ENCODE measurements around the gene SSU72. TPM values are rescaled to one million over a fixed set of nuclear protein-coding genes. Genes with fewer than 3 reads are reported as not detected.
A peak's percentile ranks its signal among the peaks of the same experiment; 100 is the strongest.
"Not testable (repeated sequence)": the region's sequence is repeated elsewhere in the genome, so short reads cannot be mapped to it uniquely, and the experiment has no call there.

Gene SSU72
- total RNA-seq, 1 donor from 2014 or later = 87.2 TPM

DNA sequence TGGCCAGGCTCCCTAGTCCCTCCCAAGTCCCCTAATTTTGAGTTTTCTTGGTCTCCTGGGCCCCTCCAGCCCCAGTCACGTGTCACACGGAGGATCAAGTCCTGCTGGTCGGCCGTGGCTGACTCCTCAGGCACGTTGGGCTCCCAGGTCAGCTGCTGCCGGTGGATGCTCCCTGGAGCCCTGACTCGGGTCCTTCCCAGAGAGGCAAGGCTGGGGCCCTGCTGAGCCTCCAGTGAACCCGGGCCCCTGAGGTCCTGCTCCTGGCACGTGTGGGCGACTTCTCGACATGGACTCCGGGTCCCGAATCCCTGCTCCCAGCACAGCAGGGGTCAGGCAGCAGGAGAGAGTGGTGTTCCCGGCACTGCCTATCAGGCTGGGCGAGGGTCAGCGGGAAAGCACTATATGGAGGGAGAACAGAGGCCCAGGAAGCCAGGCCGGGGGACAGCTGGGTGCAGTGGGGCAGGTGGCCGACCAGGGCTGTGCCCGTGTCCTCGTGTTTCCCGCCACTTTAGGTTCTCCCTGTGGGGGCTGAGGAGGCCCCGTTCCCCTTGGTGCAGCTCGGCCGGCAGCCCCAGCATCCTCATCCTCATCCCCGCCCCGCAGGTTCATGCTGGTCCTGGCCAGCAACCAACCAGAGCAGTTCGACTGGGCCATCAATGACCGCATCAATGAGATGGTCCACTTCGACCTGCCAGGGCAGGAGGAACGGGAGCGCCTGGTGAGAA, 47.4 kb downstream of the SSU72 start:
- no peak for DNase-seq (ENCODE audit: low read depth)

DNA sequence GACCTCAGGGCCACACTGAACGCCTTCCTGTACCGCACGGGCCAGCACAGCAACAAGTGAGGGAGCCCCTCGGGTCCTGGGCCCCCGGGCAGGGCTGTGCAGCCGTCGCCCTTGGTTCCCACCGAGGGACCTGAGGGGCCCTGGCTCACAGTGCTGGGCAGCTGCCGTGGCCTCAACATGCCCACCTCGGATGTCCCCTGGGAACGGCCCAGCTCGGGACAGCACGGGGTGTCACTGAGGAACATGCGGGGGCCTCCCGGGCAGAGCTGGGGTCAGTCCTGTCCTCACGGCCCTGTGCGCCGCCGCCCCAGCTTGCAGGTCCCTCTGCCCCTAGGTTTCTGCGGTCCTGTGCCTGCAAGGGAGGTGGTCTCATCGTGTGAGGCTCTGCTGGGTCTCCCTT, 48.2 kb downstream of the SSU72 start:
- DNase-seq (ENCODE audit: low read depth) = not testable (repeated sequence)

DNA sequence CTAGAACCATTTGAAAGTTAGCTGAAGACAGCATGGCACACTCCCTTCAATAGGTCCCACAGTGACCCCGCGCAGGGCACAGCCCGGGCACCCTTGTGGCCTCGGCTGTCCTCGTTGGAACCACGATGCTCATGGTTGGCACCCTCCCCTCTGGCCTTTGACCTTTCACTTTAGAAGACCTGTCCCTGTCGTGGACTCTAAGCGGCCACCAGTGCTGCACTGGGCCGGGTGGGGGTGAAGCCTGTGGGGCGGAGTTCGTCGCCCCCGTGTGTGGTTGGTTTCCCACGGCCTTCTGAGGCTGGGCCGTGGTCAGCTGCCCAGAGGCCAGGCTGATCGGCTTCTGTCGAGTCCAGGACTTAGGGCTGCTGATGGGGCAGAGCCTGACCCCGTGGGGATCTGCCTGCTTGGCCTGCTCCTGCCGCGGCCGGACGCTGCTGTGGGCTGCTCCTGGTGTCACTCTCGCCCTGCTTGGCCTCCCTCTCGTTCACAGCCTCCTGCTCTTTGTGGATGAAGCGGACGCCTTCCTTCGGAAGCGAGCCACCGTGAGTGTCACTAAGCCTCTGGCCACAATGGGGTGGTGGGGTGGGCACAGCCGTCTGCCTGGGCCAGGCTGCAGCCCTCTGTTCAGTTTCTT, 49.8 kb downstream of the SSU72 start:
- DNase-seq (ENCODE audit: low read depth) = not testable (repeated sequence)

DNA sequence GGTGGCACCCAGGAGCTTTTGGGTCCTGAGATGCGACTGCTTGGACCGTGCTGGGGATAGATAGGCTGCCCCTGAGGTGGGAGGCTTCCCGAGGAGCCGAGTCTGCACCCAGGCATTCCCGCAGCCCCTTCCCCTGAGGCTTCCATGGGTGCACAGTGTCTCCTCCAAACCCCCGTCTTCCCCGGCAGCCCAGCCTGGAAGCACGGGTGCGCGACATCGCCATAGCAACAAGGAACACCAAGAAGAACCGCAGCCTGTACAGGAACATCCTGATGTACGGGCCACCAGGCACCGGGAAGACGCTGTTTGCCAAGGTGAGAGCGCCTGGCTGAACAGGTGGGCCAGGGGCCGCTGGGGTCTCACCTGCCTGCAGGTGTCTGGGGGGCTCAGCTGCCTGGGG, 51.0 kb downstream of the SSU72 start:
- DNase-seq (ENCODE audit: low read depth) = not testable (repeated sequence)

DNA sequence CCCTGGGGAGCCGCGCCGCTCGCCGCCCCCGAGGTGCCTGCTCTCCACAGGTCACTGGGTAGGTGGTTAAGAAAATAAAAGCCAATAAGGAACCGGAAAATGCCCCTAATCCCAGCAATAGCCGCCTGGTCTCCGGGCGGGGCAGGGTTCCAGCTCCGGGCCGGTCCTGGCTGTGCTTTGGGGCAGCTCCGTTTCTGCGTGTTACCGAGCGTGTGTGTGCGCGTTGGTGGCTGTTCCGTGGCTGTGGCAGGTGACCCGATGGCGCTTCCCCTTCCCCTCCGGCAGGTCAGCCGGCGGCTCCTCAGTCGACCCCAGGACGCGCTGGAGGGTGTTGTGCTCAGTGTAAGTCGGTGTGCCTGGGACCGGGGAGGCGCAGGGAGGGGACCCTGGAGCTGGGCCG, 51.4 kb downstream of the SSU72 start:
- not testable (repeated sequence) for DNase-seq (ENCODE audit: low read depth)

DNA sequence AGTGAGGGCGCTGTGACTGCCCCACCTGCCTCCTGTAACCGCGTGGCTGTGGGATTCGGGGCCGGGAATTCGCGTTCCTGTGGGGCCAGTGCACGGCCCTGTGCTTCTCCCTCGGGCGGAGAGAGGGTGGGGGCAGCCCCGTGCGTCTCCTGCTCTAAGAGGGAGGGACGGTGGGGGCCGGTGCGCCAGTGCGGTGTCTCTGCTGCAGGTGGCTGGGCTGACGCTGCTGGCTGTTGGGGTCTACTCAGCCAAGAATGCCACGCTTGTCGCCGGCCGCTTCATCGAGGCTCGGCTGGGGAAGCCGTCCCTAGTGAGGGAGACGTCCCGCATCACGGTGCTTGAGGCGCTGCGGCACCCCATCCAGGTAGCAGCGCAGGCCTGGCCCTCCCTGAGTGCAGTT, 52.1 kb downstream of the SSU72 start:
- not testable (repeated sequence) for DNase-seq (ENCODE audit: low read depth)

DNA sequence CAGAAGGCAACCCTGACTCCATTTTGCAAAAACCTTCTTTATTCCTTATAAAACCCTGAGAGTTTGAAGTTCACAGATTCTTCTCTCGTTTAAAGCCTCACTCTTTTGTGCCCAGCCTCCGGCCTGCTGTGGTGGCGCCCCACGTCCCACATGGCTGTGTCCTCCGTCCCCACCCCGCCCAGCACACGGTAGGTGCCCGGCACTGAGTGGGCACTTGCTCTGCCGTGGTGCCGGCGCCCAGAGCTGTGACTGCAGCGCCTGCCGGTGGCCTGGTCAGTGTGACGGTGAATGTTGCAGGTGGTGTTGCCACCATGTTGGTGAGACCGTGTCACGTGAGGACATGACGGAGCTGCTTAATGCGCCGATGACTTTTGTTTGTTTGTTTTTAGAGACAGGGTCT, 53.3 kb downstream of the SSU72 start:
- DNase-seq (ENCODE audit: low read depth) = no peak

DNA sequence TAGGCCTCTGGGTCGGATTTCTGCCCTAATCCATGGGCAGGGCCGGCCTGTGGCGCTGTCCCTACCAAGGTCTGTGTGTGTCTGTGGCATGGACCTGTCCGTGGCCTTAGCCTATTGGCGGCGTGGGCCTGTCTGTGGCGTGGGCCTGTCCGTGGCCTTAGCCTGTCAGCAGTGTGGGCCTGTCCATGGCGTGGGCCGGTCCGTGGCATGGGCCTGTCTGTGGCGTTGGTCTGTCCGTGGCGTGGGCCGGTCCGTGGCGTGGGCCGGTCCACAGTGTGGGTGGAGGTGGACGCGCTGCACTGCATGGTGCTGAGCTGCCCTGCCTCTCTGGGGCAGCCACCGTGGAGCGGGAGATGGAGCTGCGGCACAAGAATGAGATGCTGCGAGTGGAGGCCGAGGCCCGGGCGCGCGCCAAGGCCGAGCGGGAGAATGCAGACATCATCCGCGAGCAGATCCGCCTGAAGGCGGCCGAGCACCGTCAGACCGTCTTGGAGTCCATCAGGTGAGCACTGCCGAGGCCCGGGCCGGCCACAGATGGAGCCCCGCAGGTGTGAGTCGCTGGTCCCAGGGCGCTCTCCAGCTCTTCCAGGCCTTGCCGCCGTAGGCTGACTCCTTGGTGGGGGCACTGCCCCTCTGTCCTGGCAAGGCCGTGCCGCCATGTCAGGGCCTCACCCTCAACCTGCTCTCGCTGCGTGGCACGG, 54.7 kb downstream of the SSU72 start:
- DNase-seq (ENCODE audit: low read depth) = not testable (repeated sequence)

DNA sequence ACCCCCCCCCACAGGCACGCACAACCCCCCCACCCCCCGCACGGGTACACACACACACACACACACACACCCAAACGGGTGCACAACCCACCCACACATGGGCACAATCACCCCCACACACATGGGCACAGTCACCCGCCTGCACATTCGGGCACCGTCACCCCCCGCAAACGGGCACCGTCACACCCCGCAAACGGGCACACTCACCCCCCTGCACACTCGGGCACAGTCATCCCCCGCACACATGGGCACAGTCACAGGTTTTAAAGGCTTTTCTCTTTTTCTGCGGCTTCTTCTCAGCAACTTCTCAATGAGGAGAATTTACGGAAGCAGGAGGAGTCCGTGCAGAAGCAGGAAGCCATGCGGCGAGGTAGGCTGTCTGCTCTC, 56.0 kb downstream of the SSU72 start:
- not testable (repeated sequence) for DNase-seq (ENCODE audit: low read depth)

DNA sequence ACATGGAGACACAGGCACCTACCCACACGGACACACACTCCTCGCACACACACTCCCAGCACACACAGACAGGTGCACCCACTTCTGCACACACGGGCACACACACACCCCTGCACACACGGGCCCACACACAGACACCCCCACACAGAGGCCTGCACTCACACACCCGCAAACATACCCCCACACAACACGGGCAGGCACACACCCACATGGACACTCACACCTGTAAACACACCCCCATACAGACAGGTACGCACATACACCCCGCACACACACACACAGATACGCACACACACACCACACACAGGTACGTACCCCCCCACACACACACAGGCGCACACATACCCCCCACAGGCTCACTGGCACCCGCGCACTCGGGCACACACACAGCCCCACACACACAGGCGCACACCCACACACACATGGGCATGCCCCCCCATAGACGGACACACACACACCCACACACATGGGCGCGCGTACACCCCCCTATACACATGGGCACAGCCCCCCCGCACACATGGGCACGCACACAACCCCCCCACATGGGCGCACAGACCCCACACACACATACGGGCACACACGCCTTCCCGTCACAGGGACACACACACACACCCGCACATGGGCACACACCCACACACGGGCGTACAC, 56.6 kb downstream of the SSU72 start:
- DNase-seq (ENCODE audit: low read depth) = no peak

DNA sequence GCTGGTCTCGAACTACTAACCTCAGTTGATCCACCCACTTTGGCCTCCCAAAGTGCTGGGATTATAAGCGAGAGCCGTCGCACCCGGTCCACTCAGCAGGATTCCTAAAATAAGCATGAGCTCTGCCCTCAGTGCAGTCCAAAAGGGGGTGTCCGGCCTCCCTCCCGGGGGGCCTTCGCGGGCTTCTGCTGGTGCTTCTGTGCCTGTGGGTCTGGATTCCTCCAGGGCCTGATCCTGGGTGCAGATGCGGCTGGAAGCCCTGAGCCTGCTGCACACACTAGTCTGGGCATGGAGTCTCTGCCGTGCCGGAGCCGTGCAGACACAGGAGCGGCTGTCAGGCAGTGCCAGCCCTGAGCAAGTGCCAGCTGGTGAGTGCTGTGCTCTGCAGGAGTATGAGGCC, 57.7 kb downstream of the SSU72 start:
- not testable (repeated sequence) for DNase-seq (ENCODE audit: low read depth)

DNA sequence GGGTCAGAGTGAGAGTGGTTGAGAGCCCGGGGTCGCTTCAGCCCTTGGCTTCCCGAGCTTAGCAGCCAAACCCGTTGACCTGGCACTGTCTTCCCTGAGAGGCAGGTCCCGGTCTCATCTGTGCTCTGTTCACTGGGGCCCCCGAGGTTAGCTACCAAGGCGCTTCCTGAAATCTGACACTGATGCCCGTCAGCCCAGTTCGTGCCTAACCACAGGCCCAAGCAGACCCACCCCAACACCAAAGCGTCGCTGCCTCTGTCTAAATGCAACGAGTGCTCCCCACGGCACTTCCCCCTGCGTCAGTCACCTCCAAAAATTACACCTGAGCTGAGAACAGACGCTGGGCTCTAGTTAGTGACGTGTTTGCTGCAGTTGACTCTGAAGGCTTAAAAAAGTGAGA, 60.3 kb downstream of the SSU72 start:
- DNase-seq (ENCODE audit: low read depth) = not testable (repeated sequence)

DNA sequence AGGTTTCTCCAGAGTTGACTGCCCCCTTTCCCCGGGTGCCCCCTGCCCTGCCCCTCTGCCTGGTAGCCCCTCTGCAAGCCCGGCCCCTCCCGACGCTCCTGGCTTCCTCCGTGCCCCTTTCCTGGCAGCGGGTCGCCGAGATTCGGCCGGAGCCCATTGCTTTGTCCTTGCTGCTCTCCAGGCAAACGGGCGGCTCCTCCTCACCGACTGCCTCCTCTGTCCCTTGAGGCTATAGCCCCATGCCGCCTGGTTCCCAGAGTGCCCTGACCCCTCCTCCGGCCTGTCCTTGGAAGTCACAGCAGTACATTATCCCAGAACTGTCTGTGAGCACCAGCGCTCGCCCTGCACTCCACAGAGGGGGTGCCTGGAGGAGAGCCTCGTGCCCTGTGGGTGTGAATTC, 61.0 kb downstream of the SSU72 start:
- not testable (repeated sequence) for DNase-seq (ENCODE audit: low read depth)

DNA sequence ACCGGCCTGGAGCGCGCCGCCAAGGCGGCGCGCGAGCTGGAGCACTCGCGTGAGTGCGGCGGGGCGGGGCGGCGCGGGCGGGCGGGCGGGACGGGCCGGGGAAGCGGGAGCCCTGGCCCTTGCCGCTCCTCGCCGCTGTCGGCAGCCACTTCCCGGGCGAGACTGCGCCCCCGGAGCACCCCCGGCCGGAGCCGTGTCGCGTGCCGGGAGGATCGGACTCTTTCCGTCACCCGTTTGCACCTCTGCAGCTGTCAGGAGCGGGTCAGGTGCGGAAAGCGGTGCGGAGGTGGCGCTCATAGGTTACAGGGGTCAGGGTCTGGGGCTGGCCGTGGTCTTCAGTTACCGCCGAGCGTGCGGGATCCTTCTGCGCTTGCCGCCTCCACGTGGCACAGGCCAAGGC, 62.2 kb downstream of the SSU72 start:
- not testable (repeated sequence) for DNase-seq (ENCODE audit: low read depth)

DNA sequence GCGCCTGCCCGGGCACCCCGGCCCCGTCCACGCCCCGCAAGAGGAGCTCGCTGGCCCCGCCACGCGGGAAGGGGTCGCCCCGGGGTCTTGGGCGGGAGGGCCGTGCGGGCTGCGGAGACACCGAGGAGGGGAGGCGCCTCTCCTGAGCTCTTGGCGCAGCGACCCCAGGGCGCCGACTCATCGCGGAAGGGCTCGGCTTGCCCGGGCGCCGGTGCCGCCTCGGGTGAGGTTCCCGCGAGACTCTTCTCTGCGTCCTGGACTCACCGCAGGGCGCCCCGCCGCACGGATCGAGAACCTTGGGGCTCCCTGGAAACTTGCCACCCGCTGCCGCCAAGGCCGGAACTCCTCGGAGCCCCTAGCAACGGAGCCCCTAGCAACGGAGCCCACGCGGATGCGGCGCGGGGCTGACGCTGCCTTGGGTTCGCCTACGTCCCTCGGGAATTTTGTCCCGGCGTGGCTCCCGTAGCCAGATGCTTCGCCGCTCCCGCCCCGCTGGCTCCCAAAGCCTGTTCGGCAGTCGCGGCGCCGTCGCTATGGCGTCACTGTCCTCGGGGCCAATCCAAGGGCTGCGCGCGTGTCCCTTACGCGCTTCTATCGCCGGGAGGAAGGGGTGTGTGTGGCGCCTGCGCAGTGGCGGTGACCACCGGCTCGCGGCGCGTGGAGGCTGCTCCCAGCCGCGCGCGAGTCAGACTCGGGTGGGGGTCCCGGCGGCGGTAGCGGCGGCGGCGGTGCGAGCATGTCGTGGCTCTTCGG, 63.0 kb downstream of the SSU72 start, which contains the start of gene ATAD3A:
ATAD3A (plus strand) TSS at position 630 of the 753 bp plus-strand sequence; CDS start at position 737, 107 bp downstream.
- peak; percentile 90 for DNase-seq (ENCODE audit: low read depth)

DNA sequence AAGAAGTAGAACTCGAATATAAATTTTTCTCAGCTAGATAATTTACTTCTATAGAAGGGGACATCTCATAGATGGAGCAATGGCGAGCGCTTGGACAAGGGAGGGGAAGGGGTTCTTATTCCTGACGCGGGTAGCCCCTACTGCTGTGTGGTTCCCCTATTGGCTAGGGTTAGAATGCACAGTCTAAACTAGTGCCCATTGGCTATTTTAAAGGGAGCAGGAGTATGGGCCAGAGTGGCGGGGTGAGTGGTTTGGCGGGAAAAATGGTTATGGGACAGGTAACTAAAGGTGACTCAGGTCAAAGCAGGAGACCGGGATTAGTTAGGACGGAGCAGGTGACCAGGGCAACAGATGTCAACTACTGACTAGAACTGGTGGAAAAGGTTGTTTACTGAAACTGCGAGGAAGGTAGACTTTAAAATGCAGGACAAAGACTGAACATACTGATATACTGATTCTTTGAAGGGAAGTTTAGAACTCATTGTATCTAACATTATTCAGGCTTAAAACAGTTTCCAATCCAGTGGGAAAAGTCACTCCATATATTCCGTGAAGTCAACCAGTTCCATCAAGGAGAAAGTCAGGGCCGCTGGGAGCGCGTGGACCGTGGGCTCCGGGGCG, 63.6 kb downstream of the SSU72 start:
- DNase-seq (ENCODE audit: low read depth) = peak; percentile 16

DNA sequence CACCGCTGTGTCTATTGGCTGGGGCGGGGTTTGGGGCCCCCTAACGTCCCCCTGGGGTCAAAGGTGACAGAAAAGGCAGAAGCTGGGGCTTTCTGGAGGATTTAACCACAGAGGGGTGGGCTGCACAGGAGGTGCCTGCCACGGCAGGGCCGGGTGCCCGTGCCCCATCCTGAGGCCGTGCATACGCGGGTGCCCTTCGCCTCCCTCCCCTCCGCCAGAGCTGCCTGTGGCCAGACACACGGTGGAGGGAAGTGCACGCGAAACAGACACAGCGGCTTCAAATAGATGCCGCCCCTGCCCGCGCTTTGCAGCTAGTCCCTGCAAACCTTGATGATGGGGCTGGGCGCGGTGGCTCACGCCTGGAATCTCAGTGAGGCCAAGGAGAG, 65.2 kb downstream of the SSU72 start:
- not testable (repeated sequence) for DNase-seq (ENCODE audit: low read depth)

DNA sequence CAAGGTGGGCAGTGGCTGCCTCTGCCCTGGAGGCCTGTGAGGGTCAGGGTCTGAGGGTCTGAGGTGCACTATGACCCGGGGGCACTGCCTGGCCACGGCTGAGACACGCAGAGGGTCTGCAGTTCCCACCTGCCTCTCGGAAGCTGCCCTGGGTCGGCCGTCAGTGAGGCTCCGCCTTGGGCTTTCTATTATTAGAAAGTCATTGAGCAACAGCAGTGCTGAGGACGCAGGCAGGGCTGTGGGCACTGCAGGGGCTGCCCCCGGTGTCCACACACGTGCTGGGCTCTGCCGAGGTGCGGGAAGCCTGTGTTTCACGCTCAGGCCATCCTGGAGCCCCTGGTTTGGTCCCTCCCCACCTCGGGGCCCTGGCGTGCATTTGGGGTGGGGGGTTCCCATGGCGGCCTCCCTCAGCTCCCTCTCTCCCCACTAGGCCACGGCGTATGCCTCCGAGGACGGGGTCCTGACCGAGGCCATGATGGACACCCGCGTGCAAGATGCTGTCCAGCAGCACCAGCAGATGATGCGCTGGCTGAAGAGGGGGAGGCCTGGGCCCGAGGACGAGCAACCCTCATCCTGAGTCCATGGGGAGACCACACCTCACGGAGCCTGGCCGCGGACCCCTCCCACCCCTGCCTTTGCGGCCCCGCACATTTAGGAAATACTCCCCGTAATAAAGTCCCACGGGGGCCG, 65.7 kb downstream of the SSU72 start:
- DNase-seq (ENCODE audit: low read depth) = not testable (repeated sequence)

DNA sequence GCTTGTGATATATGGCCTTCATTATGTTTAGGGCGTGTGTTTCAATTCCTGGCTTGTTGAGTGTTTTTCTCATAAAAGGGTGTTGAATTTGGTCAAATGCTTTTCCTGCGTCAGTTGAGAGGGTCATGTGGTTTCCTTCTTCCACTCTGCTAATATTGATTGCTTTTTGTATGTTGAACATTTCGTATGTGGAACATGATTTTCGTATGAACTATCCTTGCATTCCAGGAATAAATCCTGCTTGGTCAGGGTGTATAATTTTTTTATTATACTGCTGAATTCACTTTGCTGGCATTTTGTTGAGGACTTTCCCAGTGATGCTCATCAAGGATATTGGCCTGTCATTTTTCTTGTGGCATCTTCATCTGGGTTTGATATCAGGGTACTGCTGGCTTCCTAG, 67.4 kb downstream of the SSU72 start:
- no peak for DNase-seq (ENCODE audit: low read depth)

DNA sequence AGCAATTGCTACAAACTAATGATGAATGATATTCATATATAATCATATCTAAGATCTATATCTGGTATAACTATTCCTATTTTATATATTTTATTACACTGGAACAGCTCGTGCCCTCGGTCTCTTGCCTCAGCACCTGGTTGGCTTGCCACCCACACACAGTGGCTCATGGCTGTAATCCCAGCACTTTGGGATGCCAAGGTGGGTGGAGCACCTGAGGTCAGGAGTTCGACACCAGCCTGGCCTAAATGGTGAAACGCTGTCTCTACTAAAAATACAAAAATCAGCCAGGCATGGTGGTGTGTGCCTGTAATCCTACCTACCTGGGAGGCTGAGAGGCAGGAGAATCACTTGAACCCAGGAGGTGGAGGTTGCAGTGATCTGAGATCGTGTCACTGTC, 68.9 kb downstream of the SSU72 start:
- not testable (repeated sequence) for DNase-seq (ENCODE audit: low read depth)

All from renal cortical epithelial cell (primary cell).